H1 (cell line): Measurements from ENCODE around the gene SMIM24. TPM values are rescaled to one million over a fixed set of nuclear protein-coding genes. Genes with fewer than 3 reads are reported as not detected.

Experiments used
- BACH1 ChIP-seq: IDR thresholded peaks from 2 replicates; pipeline ENCODE4 v1.6.1; 2012; ENCODE audit warnings: low read length, improper control_type of control experiment
- BRCA1 ChIP-seq: IDR thresholded peaks from 2 replicates; pipeline ENCODE4 v1.6.1; 2012; ENCODE audit warnings: low read depth, low read length, improper control_type of control experiment
- KDM4A ChIP-seq: IDR thresholded peaks from one replicate; pipeline ENCODE4 v1.7.1; 2012; ENCODE audit warnings: low read depth, mild to moderate bottlenecking, moderate library complexity, low read length, inconsistent platforms; ENCODE audit not compliant: severe bottlenecking
- MAFK ChIP-seq: IDR thresholded peaks from 2 replicates; pipeline ENCODE4 v1.6.1; 2012; ENCODE audit warnings: low read depth, mild to moderate bottlenecking, improper control_type of control experiment, low read length
- MAX ChIP-seq: IDR thresholded peaks from 2 replicates; pipeline ENCODE4 v1.6.1; 2012; ENCODE audit warnings: inconsistent platforms
- RNF2 ChIP-seq: fragments of 200-900, 300-1000 bp; sonication (generic); IDR thresholded peaks from 2 replicates; pipeline ENCODE4 v1.7.1; 2016; ENCODE audit warnings: borderline replicate concordance, low read depth, mild to moderate bottlenecking, antibody characterized with exemption, low read length; ENCODE audit not compliant: poor library complexity, severe bottlenecking; ENCODE audit errors: missing control alignments
- TAF7 ChIP-seq: optimal IDR thresholded peaks from 2 replicates; pipeline ENCODE3; 2011; ENCODE audit warnings: low read depth, mild to moderate bottlenecking, inconsistent platforms, low read length, moderate library complexity, borderline replicate concordance
- TCF12 ChIP-seq: IDR thresholded peaks from 2 replicates; pipeline ENCODE4 v1.6.1; 2011; ENCODE audit warnings: low read depth, mild to moderate bottlenecking, low read length
- polyA plus RNA-seq, 7 experiments: library from polyadenylated mRNA; depleted of rRNA in 3 of 7; stranded (reverse) in 5 of 7; unstranded in 2 of 7; fragments of >200 nt in 5 of 7; fragments of 200-250 nt in 2 of 7; gene quantifications; 1 replicate in 5 of 7; 2 replicates in 1 of 7; 4 replicates in 1 of 7; pipeline versions ENCODE4 v1.2.1 to v1.2.3, GENCODE V29; 2011 to 2013; ENCODE audit warnings: missing spikeins in 2 of 7, mixed read lengths in 2 of 7
- total RNA-seq: library from RNA; stranded (reverse); fragmentation: NEBNext Ultra II Directional; extraction: Animal tissue kit (Norgen Biotek cat#: 25700); gene quantifications from 2 replicates; pipeline ENCODE4 v1.2.1, GENCODE V29; 2021

The SMIM24 gene
- total and polyA plus RNA-seq, 2 of the 8 experiments (the other 6 are each of a cell fraction or from before 2014, with no cell fraction given), result 3.8 to 4.5 TPM

- TF ChIP-seq MAX (no peak), BACH1 (no peak), RNF2 (no peak), TCF12 (no peak), KDM4A (no peak), MAFK (no peak), TAF7 (no peak), BRCA1 (no peak)
Observed at GRCh38 chr19:3441089-3441985, 39.0 kb downstream of the SMIM24 start (continued).
